ENCODE results near the gene TBC1D26.

DNA sequence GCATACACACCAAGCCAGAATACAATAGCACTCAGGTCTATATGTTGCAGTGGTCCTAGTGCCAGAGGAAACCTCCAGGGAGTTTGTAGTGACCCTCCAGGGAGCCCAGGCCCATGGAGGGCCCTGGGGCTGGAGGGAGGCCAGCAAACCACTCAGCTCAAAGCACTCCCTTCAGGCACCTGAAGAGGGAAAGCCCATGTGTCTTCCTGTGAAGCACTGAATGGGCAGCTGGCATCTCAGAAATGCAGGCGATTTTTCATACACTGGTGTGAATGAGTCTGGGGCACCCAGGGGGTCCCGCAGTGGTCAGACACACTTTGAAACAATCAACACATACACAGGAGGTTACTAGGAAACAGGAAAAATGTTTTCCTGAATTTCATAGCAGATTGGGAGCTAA lies 12.8 kb downstream of the TBC1D26 start:
- TF ChIP-seq, protein P1, sequence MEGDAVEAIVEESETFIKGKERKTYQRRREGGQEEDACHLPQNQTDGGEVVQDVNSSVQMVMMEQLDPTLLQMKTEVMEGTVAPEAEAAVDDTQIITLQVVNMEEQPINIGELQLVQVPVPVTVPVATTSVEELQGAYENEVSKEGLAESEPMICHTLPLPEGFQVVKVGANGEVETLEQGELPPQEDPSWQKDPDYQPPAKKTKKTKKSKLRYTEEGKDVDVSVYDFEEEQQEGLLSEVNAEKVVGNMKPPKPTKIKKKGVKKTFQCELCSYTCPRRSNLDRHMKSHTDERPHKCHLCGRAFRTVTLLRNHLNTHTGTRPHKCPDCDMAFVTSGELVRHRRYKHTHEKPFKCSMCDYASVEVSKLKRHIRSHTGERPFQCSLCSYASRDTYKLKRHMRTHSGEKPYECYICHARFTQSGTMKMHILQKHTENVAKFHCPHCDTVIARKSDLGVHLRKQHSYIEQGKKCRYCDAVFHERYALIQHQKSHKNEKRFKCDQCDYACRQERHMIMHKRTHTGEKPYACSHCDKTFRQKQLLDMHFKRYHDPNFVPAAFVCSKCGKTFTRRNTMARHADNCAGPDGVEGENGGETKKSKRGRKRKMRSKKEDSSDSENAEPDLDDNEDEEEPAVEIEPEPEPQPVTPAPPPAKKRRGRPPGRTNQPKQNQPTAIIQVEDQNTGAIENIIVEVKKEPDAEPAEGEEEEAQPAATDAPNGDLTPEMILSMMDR (IDR thresholded peaks at IDR 0.05) = no peak
- TF ChIP-seq KDM5A (IDR thresholded peaks at IDR 0.05) (no peak), POLR2A (IDR thresholded peaks at IDR 0.05; ENCODE audit: low read length) (no peak), EP300 (IDR thresholded peaks at IDR 0.05) (no peak)
- TF ChIP-seq, protein P2, sequence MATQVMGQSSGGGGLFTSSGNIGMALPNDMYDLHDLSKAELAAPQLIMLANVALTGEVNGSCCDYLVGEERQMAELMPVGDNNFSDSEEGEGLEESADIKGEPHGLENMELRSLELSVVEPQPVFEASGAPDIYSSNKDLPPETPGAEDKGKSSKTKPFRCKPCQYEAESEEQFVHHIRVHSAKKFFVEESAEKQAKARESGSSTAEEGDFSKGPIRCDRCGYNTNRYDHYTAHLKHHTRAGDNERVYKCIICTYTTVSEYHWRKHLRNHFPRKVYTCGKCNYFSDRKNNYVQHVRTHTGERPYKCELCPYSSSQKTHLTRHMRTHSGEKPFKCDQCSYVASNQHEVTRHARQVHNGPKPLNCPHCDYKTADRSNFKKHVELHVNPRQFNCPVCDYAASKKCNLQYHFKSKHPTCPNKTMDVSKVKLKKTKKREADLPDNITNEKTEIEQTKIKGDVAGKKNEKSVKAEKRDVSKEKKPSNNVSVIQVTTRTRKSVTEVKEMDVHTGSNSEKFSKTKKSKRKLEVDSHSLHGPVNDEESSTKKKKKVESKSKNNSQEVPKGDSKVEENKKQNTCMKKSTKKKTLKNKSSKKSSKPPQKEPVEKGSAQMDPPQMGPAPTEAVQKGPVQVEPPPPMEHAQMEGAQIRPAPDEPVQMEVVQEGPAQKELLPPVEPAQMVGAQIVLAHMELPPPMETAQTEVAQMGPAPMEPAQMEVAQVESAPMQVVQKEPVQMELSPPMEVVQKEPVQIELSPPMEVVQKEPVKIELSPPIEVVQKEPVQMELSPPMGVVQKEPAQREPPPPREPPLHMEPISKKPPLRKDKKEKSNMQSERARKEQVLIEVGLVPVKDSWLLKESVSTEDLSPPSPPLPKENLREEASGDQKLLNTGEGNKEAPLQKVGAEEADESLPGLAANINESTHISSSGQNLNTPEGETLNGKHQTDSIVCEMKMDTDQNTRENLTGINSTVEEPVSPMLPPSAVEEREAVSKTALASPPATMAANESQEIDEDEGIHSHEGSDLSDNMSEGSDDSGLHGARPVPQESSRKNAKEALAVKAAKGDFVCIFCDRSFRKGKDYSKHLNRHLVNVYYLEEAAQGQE (IDR thresholded peaks at IDR 0.05) = no peak

Data from A549 (cell line).